Chondrocyte (in vitro differentiated cells): ENCODE results near the gene BRF1. TPM values are rescaled to one million over a fixed set of nuclear protein-coding genes. Genes with fewer than 3 reads are reported as not detected.

Experiments
- DNase-seq: peaks from one replicate; pipeline ENCODE4 v3.0.0; 2021; ENCODE audit warnings: mixed read lengths, low spot score
- H3K27ac Mint-ChIP-seq: one replicate; pipeline ENCODE4 v1.8.0; 2021; ENCODE audit warnings: mild to moderate bottlenecking, moderate library complexity, mixed read lengths; ENCODE audit not compliant: unreplicated experiment
- H3K27me3 Mint-ChIP-seq: 2 replicates; pipeline ENCODE4 v1.8.0; 2021; ENCODE audit warnings: low read depth, mixed read lengths
- H3K36me3 Mint-ChIP-seq: 2 replicates; pipeline ENCODE4 v1.8.0; 2021; ENCODE audit warnings: low read depth, mixed read lengths
- H3K4me1 Mint-ChIP-seq: 2 replicates; pipeline ENCODE4 v1.8.0; 2021; ENCODE audit warnings: low read depth, mild to moderate bottlenecking, mixed read lengths
- H3K4me3 Mint-ChIP-seq: one replicate; pipeline ENCODE4 v1.8.0; 2021; ENCODE audit warnings: mild to moderate bottlenecking, moderate library complexity, mixed read lengths; ENCODE audit not compliant: unreplicated experiment
- H3K9me3 Mint-ChIP-seq: 2 replicates; pipeline ENCODE4 v1.8.0; 2021; ENCODE audit warnings: low read depth, mixed read lengths
- total RNA-seq: library from RNA; stranded (reverse); gene quantifications from 3 replicates; pipeline ENCODE4 v1.2.1, GENCODE V29; 2021
- TF ChIP-seq, protein P1 (sequence below): fragments of 200-600 bp; sonication (generic); IDR thresholded peaks from 2 replicates; pipeline ENCODE4 v1.5.0; 2021; ENCODE audit warnings: antibody characterized with exemption, mild to moderate bottlenecking, moderate library complexity

The BRF1 gene
- total RNA-seq, 1 donor from 2014 or later, result 26.1 TPM

DNA sequence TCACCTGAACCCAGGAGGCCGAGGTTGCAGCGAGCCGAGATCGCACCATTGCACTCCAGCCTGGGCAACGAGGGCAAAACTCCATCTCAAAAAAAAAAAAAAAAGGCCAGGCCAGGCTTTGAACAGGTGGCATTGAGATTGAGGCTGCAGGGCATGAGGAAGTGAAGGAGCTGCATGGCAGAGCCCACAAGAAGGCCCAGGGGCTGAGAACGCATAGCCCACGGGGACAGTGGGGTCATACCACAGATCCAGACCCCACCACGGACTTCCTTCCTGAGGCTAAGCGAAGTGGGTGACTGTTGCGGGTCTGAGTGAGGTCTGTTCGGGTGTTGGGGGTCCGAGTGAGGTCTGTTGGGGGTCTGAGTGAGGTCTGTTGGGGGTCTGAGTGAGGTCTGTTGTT is 140.0 kb downstream of the BRF1 start:
- Mint-ChIP-seq H3K36me3 (no peaks in the 10 kb centered on the region), H3K27ac (no peak overlapping the region), H3K27me3 (no peaks in the 10 kb centered on the region), H3K4me1 (no peaks in the 10 kb centered on the region), H3K4me3 (no peak overlapping the region), H3K9me3 (no peaks in the 10 kb centered on the region)
- TF ChIP-seq, protein P1, sequence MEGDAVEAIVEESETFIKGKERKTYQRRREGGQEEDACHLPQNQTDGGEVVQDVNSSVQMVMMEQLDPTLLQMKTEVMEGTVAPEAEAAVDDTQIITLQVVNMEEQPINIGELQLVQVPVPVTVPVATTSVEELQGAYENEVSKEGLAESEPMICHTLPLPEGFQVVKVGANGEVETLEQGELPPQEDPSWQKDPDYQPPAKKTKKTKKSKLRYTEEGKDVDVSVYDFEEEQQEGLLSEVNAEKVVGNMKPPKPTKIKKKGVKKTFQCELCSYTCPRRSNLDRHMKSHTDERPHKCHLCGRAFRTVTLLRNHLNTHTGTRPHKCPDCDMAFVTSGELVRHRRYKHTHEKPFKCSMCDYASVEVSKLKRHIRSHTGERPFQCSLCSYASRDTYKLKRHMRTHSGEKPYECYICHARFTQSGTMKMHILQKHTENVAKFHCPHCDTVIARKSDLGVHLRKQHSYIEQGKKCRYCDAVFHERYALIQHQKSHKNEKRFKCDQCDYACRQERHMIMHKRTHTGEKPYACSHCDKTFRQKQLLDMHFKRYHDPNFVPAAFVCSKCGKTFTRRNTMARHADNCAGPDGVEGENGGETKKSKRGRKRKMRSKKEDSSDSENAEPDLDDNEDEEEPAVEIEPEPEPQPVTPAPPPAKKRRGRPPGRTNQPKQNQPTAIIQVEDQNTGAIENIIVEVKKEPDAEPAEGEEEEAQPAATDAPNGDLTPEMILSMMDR, result no peak
- DNase-seq, result no peak

DNA sequence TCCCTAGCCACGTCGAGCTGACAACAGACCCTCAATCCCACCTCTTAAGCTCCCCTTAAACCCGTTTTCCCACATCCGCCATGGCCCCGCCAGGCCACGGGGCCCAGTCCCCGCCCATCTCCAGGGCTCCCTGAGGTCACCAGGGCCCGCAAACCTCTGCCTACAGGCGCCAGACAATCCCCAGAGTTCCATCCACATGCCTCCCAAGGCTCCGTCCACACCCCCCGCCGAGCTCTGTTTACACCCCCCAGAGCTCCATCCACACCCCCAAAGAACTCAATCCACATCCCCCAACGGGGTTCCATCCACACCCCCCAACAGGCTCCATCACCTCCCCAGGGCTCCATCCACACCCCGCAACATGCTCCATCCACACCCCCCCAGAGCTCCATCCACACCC is 141.5 kb downstream of the BRF1 start:
- Mint-ChIP-seq H3K36me3 (peaks cover 2% of the 10 kb centered on the region), H3K27ac (no peak overlapping the region), H3K4me1 (no peaks in the 10 kb centered on the region), H3K9me3 (no peaks in the 10 kb centered on the region), H3K27me3 (no peaks in the 10 kb centered on the region), H3K4me3 (no peak overlapping the region)
- TF ChIP-seq, protein P1, result no peak
- no peak for DNase-seq

Other genes with a start within 250 kb of the BRF1 start
- 0.23 to 0.48 TPM (median 0.30 TPM) in 3 replicates for gene GPR132, start 235.6 kb downstream of the BRF1 start, total RNA-seq
- 8.3 to 18.2 TPM (median 16.8 TPM) in 3 replicates for gene JAG2, start 132.2 kb downstream of the BRF1 start, total RNA-seq
- gene NUDT14, start 119.7 kb downstream of the BRF1 start, total RNA-seq, result 13.7 to 37.4 TPM (median 35.0 TPM) in 3 replicates
- gene BTBD6, start 52.5 kb downstream of the BRF1 start, total RNA-seq, result 52.7 to 54.3 TPM (median 53.1 TPM) in 3 replicates
- 82.6 to 89.5 TPM (median 87.1 TPM) in 3 replicates for gene PACS2, start 13.7 kb upstream of the BRF1 start, total RNA-seq
- 0.60 to 2.9 TPM (median 2.2 TPM) in 3 replicates for gene TEX22, start 97.5 kb upstream of the BRF1 start, total RNA-seq
- 83.6 to 91.9 TPM (median 85.1 TPM) in 3 replicates for gene MTA1, start 118.8 kb upstream of the BRF1 start, total RNA-seq
- gene CRIP2, start 173.8 kb upstream of the BRF1 start, total RNA-seq, result 166 to 264 TPM (median 247 TPM) in 3 replicates
- 38.7 to 181 TPM (median 174 TPM) in 3 replicates for gene CRIP1, start 185.9 kb upstream of the BRF1 start, total RNA-seq
- 12.9 to 15.5 TPM (median 14.3 TPM) in 3 replicates for gene TEDC1, start 190.2 kb upstream of the BRF1 start, total RNA-seq
- 4.4 to 8.9 TPM (median 6.0 TPM) in 3 replicates for gene TMEM121, start 225.6 kb upstream of the BRF1 start, total RNA-seq